OCI-LY7 (cell line): ENCODE measurements around the gene HERC2.
"Not testable (repeated sequence)": the region's sequence is repeated elsewhere in the genome, so short reads cannot be mapped to it uniquely, and the experiment has no call there.

ENCODE experiments used
- EZH2phosphoT487 ChIP-seq: fragments of 200-600 bp; sonication (generic); IDR thresholded peaks from 2 replicates; pipeline ENCODE4 v1.6.1; 2018; ENCODE audit warnings: low read depth, borderline replicate concordance, mild to moderate bottlenecking, mixed run types, antibody characterized with exemption, low read length, moderate library complexity, mixed read lengths
- TF ChIP-seq, protein P1 (sequence below): fragments of 200-600 bp; sonication (generic); conservative IDR thresholded peaks from 2 replicates; pipeline ENCODE4 v1.5.1; 2014; ENCODE audit warnings: mild to moderate bottlenecking, antibody characterized with exemption, low read length, moderate library complexity, mixed read lengths

- TF ChIP-seq, protein P1, sequence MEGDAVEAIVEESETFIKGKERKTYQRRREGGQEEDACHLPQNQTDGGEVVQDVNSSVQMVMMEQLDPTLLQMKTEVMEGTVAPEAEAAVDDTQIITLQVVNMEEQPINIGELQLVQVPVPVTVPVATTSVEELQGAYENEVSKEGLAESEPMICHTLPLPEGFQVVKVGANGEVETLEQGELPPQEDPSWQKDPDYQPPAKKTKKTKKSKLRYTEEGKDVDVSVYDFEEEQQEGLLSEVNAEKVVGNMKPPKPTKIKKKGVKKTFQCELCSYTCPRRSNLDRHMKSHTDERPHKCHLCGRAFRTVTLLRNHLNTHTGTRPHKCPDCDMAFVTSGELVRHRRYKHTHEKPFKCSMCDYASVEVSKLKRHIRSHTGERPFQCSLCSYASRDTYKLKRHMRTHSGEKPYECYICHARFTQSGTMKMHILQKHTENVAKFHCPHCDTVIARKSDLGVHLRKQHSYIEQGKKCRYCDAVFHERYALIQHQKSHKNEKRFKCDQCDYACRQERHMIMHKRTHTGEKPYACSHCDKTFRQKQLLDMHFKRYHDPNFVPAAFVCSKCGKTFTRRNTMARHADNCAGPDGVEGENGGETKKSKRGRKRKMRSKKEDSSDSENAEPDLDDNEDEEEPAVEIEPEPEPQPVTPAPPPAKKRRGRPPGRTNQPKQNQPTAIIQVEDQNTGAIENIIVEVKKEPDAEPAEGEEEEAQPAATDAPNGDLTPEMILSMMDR = not testable (repeated sequence)
- TF ChIP-seq EZH2phosphoT487 = not testable (repeated sequence)
Measured at GRCh38 chr15:28228990-28229640, 92.9 kb downstream of the HERC2 start.
